Raji (cell line): ENCODE results near the gene DRGX.

Source experiments
- POLR2A ChIP-seq: IDR thresholded peaks from 2 replicates; pipeline ENCODE4 v1.6.1; 2011; ENCODE audit warnings: low read depth, low read length, control low read depth; ENCODE audit not compliant: insufficient read depth

Gene DRGX

GRCh38 chr10:49415109-49415508, 19.2 kb upstream of the DRGX start:
- TF ChIP-seq POLR2A = no peak

DNA sequence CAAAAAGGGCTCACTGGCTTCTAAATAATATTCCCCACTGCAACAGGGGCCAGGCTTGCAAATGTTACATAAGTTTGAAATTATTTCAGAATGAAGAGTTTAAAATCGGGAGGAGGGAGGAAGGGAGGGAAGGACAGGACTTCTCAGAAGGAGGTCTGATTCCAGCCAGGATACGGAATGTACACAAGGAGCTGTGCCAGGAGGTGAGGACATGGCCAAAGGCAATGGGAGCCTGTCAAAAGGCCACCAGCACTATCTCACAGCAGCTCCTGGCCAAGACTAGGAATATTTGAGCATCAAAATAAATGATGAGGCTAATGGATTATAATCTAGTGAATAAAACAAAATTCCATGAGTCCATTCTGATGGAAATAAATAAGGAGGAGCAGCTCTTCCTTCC, 18.6 kb upstream of the DRGX start:
- no peak for TF ChIP-seq POLR2A

GRCh38 chr10:49412571-49412970, 16.7 kb upstream of the DRGX start:
- no peak for TF ChIP-seq POLR2A

GRCh38 chr10:49410365-49411074, 14.6 kb upstream of the DRGX start:
- TF ChIP-seq POLR2A = no peak

DNA sequence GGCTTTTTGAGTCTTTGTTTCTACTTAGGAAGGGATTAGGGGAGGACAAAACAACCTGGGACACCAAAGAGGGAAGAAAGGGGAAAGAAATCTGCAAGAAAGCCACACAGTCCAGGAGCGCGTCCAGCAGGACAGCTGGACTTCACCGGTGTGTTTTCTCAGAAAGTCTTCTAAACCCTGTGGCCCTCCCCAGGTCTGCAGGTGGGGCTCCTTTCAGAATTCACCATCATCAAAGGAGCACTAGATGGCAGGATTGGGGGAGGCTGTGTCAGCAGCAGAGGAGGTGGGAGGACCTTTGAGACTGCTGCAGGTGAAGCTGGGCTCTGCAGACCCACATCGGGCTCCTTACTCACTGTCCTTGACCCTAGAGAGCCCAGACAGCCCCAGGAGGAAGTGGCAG, 13.9 kb upstream of the DRGX start:
- TF ChIP-seq POLR2A = no peak

DNA sequence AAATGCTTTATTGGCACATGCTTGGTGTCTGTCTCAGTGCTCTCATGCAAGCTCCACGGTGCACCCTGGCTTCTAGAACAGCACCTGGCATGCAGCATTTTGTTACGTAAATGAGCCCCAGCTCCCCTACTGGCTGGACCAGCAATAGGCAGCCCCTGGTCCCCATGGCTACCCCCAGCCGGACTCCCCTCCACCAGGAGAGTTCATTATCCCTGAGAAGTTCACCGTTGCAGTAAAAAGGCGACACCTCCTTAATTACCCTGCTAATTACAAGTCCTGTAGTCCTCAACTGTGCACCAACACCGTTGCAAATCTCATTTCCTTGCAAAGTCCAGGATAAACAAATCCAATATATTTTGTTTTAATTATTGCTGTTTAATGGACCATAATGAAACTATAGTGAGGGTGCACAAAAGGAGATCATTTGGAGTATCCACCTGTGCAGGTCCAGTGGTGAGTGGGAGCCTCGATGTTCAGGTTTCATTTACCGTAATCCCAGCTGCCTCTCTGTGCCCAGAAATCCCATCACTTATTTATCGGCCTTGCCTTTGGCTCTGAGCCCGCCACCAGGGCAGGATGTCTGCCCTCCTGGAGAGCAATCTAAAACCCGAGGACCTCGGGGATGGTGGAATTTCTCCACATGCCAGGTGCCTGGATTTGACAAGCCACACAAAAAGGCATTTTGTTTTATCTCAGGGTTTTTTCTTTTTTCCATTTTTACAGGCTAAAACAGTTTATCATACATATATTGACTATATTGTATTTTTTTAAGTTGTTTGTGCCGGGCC, 12.8 kb upstream of the DRGX start:
- TF ChIP-seq POLR2A = no peak

- TF ChIP-seq POLR2A = no peak
Observed at GRCh38 chr10:49407552-49408137, 11.8 kb upstream of the DRGX start.

DNA sequence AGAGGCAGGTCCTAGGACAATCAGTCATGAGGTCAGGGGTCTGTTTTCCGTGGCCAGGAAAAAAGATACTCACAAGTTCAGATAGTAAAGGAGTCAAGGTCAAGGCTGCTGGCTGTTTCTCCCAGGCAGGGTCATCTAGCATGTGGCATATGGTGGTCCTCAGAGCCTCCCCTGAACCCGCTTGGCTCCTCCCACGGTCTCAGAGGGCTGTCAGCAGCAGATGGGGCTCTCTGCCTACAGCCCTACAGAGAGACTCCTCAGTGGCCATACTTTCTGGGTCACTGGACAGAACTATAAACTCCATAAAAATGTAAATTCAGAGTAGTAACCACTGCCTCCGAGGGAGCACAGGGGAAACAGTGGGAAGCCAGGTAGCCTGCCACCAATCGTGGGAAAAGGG, 11.3 kb upstream of the DRGX start:
- no peak for TF ChIP-seq POLR2A

DNA sequence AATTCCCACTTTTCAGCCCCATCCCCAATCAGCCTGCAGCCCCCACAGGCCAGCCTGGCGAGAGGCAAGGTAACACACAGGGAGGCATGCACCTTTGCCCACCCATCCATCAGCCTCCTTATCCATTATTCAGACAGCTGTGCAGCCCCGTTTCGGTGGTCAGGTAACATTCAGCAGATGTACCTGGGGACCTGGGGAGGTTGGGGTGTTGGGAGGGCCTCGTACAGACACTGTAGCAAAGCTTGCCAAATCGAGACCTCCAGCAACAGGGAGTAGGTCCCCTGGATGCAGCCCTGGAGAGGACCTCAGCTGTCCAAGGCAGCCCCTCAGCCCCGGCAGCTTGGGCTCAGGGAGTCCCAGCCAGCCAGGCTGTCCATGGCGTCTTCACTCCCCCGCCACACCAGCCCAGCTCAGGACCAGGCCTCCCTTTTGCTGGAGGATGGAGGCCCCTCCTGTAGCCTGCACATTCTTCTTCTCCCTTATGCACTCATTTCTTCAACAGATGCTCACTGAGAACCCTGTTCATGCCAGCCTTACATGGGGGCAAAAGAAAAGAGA, 8.5 kb upstream of the DRGX start:
- no peak for TF ChIP-seq POLR2A

DNA sequence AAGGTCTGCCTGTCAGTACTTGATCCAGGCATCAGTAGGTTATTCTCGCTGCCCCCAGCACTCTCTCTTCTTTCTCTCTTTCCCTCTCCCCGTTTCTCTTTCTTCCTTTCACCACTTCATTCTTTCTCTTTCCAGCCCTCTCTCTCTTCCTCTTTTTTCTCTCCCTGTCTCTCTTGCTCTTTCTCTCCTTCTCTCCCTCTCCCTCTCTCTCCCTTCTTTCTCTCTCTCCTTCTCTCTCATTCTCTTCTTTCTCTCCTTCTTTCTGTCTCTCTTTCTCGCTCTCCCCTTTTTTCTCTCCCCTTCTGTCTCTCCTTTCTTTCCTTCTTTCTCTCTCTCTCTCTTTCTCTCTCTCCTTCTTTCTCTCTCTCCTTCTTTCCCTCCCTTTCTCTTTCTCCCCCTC, 7.5 kb upstream of the DRGX start:
- TF ChIP-seq POLR2A = no peak

DNA sequence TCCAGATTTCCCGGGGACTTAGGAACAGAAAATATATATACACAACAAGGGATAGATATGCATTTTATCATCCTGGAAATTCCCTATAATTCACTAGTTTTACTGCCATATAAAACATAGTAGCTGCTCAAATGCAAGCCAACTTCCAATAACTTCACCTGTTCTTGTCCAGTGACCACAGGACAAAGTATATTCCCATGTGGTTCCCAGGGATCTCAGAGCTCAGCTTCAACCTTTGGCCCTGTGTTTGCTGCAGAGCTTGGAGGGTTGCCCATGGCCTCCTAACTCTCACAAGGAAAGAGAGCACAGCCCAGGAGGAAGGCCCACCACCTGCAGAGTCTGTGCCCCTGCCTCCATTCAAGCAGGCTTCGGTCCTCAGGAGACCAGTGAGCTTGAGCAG, 4.5 kb upstream of the DRGX start:
- no peak for TF ChIP-seq POLR2A

GRCh38 chr10:49398986-49399385, 3.1 kb upstream of the DRGX start:
- no peak for TF ChIP-seq POLR2A

- no peak for TF ChIP-seq POLR2A
Observed at GRCh38 chr10:49398000-49398861, 2.3 kb upstream of the DRGX start.

GRCh38 chr10:49397036-49397999, 1.4 kb upstream of the DRGX start:
- no peak for TF ChIP-seq POLR2A
